ENCODE results near the gene DHRS3.

The DHRS3 gene

GRCh38 chr1:12551584-12551983 is 66.4 kb downstream of the DHRS3 start:
- Histone ChIP-seq H3K27ac (ENCODE audit: low read depth, low read length) (no peak overlapping the region), H3K9ac (ENCODE audit: low read length in 5 of 5) (no peak overlapping the region), H3K4me1 (ENCODE audit: control insufficient read depth in 5 of 5, insufficient read depth in 5 of 5, low read length in 5 of 5) (peaks cover 13 to 80% (median 65%) of the 10 kb centered on the region in 5 donors), H3K27me3 (ENCODE audit: control insufficient read depth in 5 of 5, insufficient read depth in 4 of 5, low read length in 5 of 5) (peaks cover 0 to 2% (median 0%) of the 10 kb centered on the region in 5 donors), H3K4me3 (ENCODE audit: low read depth in 1 of 5, low read length in 5 of 5) (no peak overlapping the region), H3K9me3 (ENCODE audit: control insufficient read depth in 5 of 5, low read length in 5 of 5) (no peaks in the 10 kb centered on the region), H3K36me3 (ENCODE audit: control insufficient read depth in 5 of 5, insufficient read depth in 5 of 5, low read length in 5 of 5) (no peaks in the 10 kb centered on the region)

- peak overlapping the region in 3 of 5 donors; percentile 22 to 40 (median 26) for H3K4me3 ChIP-seq (ENCODE audit: low read depth in 1 of 5, low read length in 5 of 5)
- no peaks in the 10 kb centered on the region for H3K9me3 ChIP-seq (ENCODE audit: control insufficient read depth in 5 of 5, low read length in 5 of 5)
- H3K27me3 ChIP-seq (ENCODE audit: control insufficient read depth in 5 of 5, insufficient read depth in 4 of 5, low read length in 5 of 5), result peaks cover 0 to 2% (median 0%) of the 10 kb centered on the region in 5 donors
- H3K9ac ChIP-seq (ENCODE audit: low read length in 5 of 5), result peak overlapping the region in 2 of 5 donors; percentile 10 to 16
- H3K4me1 ChIP-seq (ENCODE audit: control insufficient read depth in 5 of 5, insufficient read depth in 5 of 5, low read length in 5 of 5), result peaks cover 13 to 62% (median 60%) of the 10 kb centered on the region in 5 donors
- no peaks in the 10 kb centered on the region for H3K36me3 ChIP-seq (ENCODE audit: control insufficient read depth in 5 of 5, insufficient read depth in 5 of 5, low read length in 5 of 5)
- H3K27ac ChIP-seq (ENCODE audit: low read depth, low read length), result peak overlapping the region; percentile 76
These were observed 68.3 kb downstream of the DHRS3 start for GRCh38 chr1:12549460-12550349.

GRCh38 chr1:12548973-12549459 is 69.0 kb downstream of the DHRS3 start:
- H3K9ac ChIP-seq (ENCODE audit: low read length in 5 of 5), result peak overlapping the region in 2 of 5 donors; percentile 10 to 16
- H3K27ac ChIP-seq (ENCODE audit: low read depth, low read length), result peak overlapping the region; percentile 76
- peak overlapping the region in 1 of 5 donors; percentile 22 for H3K4me3 ChIP-seq (ENCODE audit: low read depth in 1 of 5, low read length in 5 of 5)
- H3K9me3 ChIP-seq (ENCODE audit: control insufficient read depth in 5 of 5, low read length in 5 of 5), result no peaks in the 10 kb centered on the region
- peaks cover 0 to 2% (median 0%) of the 10 kb centered on the region in 5 donors for H3K27me3 ChIP-seq (ENCODE audit: control insufficient read depth in 5 of 5, insufficient read depth in 4 of 5, low read length in 5 of 5)
- no peaks in the 10 kb centered on the region for H3K36me3 ChIP-seq (ENCODE audit: control insufficient read depth in 5 of 5, insufficient read depth in 5 of 5, low read length in 5 of 5)
- H3K4me1 ChIP-seq (ENCODE audit: control insufficient read depth in 5 of 5, insufficient read depth in 5 of 5, low read length in 5 of 5), result peaks cover 13 to 60% (median 58%) of the 10 kb centered on the region in 5 donors

- no peak overlapping the region for H3K9ac ChIP-seq (ENCODE audit: low read length in 5 of 5)
- H3K27me3 ChIP-seq (ENCODE audit: control insufficient read depth in 5 of 5, insufficient read depth in 4 of 5, low read length in 5 of 5), result peaks cover 0 to 2% (median 0%) of the 10 kb centered on the region in 5 donors
- peaks cover 13 to 57% (median 53%) of the 10 kb centered on the region in 5 donors for H3K4me1 ChIP-seq (ENCODE audit: control insufficient read depth in 5 of 5, insufficient read depth in 5 of 5, low read length in 5 of 5)
- H3K27ac ChIP-seq (ENCODE audit: low read depth, low read length), result peak overlapping the region; percentile 76
- no peaks in the 10 kb centered on the region for H3K9me3 ChIP-seq (ENCODE audit: control insufficient read depth in 5 of 5, low read length in 5 of 5)
- H3K36me3 ChIP-seq (ENCODE audit: control insufficient read depth in 5 of 5, insufficient read depth in 5 of 5, low read length in 5 of 5), result no peaks in the 10 kb centered on the region
- no peak overlapping the region for H3K4me3 ChIP-seq (ENCODE audit: low read depth in 1 of 5, low read length in 5 of 5)
These were observed 69.6 kb downstream of the DHRS3 start for GRCh38 chr1:12548279-12548972.

GRCh38 chr1:12547586-12548225 is 70.3 kb downstream of the DHRS3 start:
- peaks cover 0 to 2% (median 0%) of the 10 kb centered on the region in 5 donors for H3K27me3 ChIP-seq (ENCODE audit: control insufficient read depth in 5 of 5, insufficient read depth in 4 of 5, low read length in 5 of 5)
- H3K36me3 ChIP-seq (ENCODE audit: control insufficient read depth in 5 of 5, insufficient read depth in 5 of 5, low read length in 5 of 5), result no peaks in the 10 kb centered on the region
- H3K9ac ChIP-seq (ENCODE audit: low read length in 5 of 5), result peak overlapping the region in 1 of 5 donors; percentile 13
- peak overlapping the region; percentile 76 for H3K27ac ChIP-seq (ENCODE audit: low read depth, low read length)
- H3K4me3 ChIP-seq (ENCODE audit: low read depth in 1 of 5, low read length in 5 of 5), result no peak overlapping the region
- no peaks in the 10 kb centered on the region for H3K9me3 ChIP-seq (ENCODE audit: control insufficient read depth in 5 of 5, low read length in 5 of 5)
- H3K4me1 ChIP-seq (ENCODE audit: control insufficient read depth in 5 of 5, insufficient read depth in 5 of 5, low read length in 5 of 5), result peaks cover 13 to 50% (median 45%) of the 10 kb centered on the region in 5 donors

- Histone ChIP-seq H3K36me3 (ENCODE audit: control insufficient read depth in 5 of 5, insufficient read depth in 5 of 5, low read length in 5 of 5) (no peaks in the 10 kb centered on the region), H3K27me3 (ENCODE audit: control insufficient read depth in 5 of 5, insufficient read depth in 4 of 5, low read length in 5 of 5) (peaks cover 0 to 2% (median 0%) of the 10 kb centered on the region in 5 donors), H3K9ac (ENCODE audit: low read length in 5 of 5) (no peak overlapping the region), H3K9me3 (ENCODE audit: control insufficient read depth in 5 of 5, low read length in 5 of 5) (no peaks in the 10 kb centered on the region), H3K4me3 (ENCODE audit: low read depth in 1 of 5, low read length in 5 of 5) (no peak overlapping the region), H3K4me1 (ENCODE audit: control insufficient read depth in 5 of 5, insufficient read depth in 5 of 5, low read length in 5 of 5) (peaks cover 13 to 49% (median 44%) of the 10 kb centered on the region in 5 donors), H3K27ac (ENCODE audit: low read depth, low read length) (peak overlapping the region; percentile 76)
These were observed 71.0 kb downstream of the DHRS3 start for GRCh38 chr1:12546771-12547585.

GRCh38 chr1:12544992-12545391 is 73.0 kb downstream of the DHRS3 start:
- no peak overlapping the region for H3K27ac ChIP-seq (ENCODE audit: low read depth, low read length)

GRCh38 chr1:12544357-12544756 is 73.7 kb downstream of the DHRS3 start:
- H3K36me3 ChIP-seq (ENCODE audit: control insufficient read depth in 5 of 5, insufficient read depth in 5 of 5, low read length in 5 of 5), result no peaks in the 10 kb centered on the region
- H3K4me1 ChIP-seq (ENCODE audit: control insufficient read depth in 5 of 5, insufficient read depth in 5 of 5, low read length in 5 of 5), result peaks cover 20 to 60% (median 55%) of the 10 kb centered on the region in 5 donors
- no peak overlapping the region for H3K9ac ChIP-seq (ENCODE audit: low read length in 5 of 5)
- no peaks in the 10 kb centered on the region for H3K9me3 ChIP-seq (ENCODE audit: control insufficient read depth in 5 of 5, low read length in 5 of 5)
- no peak overlapping the region for H3K4me3 ChIP-seq (ENCODE audit: low read depth in 1 of 5, low read length in 5 of 5)
- peaks cover 0 to 2% (median 0%) of the 10 kb centered on the region in 5 donors for H3K27me3 ChIP-seq (ENCODE audit: control insufficient read depth in 5 of 5, insufficient read depth in 4 of 5, low read length in 5 of 5)
- no peak overlapping the region for H3K27ac ChIP-seq (ENCODE audit: low read depth, low read length)

More at GRCh38 chr1:12544992-12545391, 73.0 kb downstream of the DHRS3 start:
- no peaks in the 10 kb centered on the region for H3K36me3 ChIP-seq (ENCODE audit: control insufficient read depth in 5 of 5, insufficient read depth in 5 of 5, low read length in 5 of 5)
- H3K27me3 ChIP-seq (ENCODE audit: control insufficient read depth in 5 of 5, insufficient read depth in 4 of 5, low read length in 5 of 5), result peaks cover 0 to 2% (median 0%) of the 10 kb centered on the region in 5 donors
- H3K9ac ChIP-seq (ENCODE audit: low read length in 5 of 5), result no peak overlapping the region
- H3K9me3 ChIP-seq (ENCODE audit: control insufficient read depth in 5 of 5, low read length in 5 of 5), result no peaks in the 10 kb centered on the region
- H3K4me1 ChIP-seq (ENCODE audit: control insufficient read depth in 5 of 5, insufficient read depth in 5 of 5, low read length in 5 of 5), result peaks cover 22 to 61% (median 58%) of the 10 kb centered on the region in 5 donors
- H3K4me3 ChIP-seq (ENCODE audit: low read depth in 1 of 5, low read length in 5 of 5), result no peak overlapping the region

GRCh38 chr1:12543740-12544154 is 74.3 kb downstream of the DHRS3 start:
- Histone ChIP-seq H3K27me3 (ENCODE audit: control insufficient read depth in 5 of 5, insufficient read depth in 4 of 5, low read length in 5 of 5) (peaks cover 0 to 2% (median 0%) of the 10 kb centered on the region in 5 donors), H3K9ac (ENCODE audit: low read length in 5 of 5) (no peak overlapping the region), H3K27ac (ENCODE audit: low read depth, low read length) (no peak overlapping the region), H3K4me1 (ENCODE audit: control insufficient read depth in 5 of 5, insufficient read depth in 5 of 5, low read length in 5 of 5) (peaks cover 18 to 57% (median 49%) of the 10 kb centered on the region in 5 donors), H3K4me3 (ENCODE audit: low read depth in 1 of 5, low read length in 5 of 5) (no peak overlapping the region), H3K36me3 (ENCODE audit: control insufficient read depth in 5 of 5, insufficient read depth in 5 of 5, low read length in 5 of 5) (no peaks in the 10 kb centered on the region), H3K9me3 (ENCODE audit: control insufficient read depth in 5 of 5, low read length in 5 of 5) (no peaks in the 10 kb centered on the region)

Data from subcutaneous abdominal adipose tissue (tissue), 5 donors.